ENCODE measurements around the gene HAO2. TPM values are rescaled to one million over a fixed set of nuclear protein-coding genes. Genes with fewer than 3 reads are reported as not detected.

The HAO2 gene
- total RNA-seq, 2 donors from 2014 or later: not detected

- H3K36me3 ChIP-seq (ENCODE audit: control insufficient read depth, insufficient read depth, low read length): no peaks in the 10 kb centered on the region
- H3K27ac ChIP-seq (ENCODE audit: low read depth, low read length): no peak overlapping the region
- H3K27me3 Mint-ChIP-seq (ENCODE audit: insufficient read depth): peaks cover 10% of the 10 kb centered on the region
- no peaks in the 10 kb centered on the region for H3K4me1 ChIP-seq (ENCODE audit: control insufficient read depth, insufficient read depth, low read length)
- WGBS, 2 experiments (ENCODE audit: insufficient coverage in 1 of 2, insufficient read length in 1 of 2): 80 to 88% methylated on average over 1 of the region's 1 CpG
- H3K9me3 ChIP-seq (ENCODE audit: control insufficient read depth, low read length): no peaks in the 10 kb centered on the region
- no peak overlapping the region for H3K4me3 Mint-ChIP-seq
- no peaks in the 10 kb centered on the region for H3K27me3 ChIP-seq (ENCODE audit: control insufficient read depth, insufficient read depth, low read length, poor library complexity, severe bottlenecking)
- no peak overlapping the region for H3K4me3 ChIP-seq (ENCODE audit: low read length)
- no peak overlapping the region for H3K27ac Mint-ChIP-seq
- H3K9ac ChIP-seq (ENCODE audit: extremely low read depth, low read length, poor library complexity, severe bottlenecking): no peak overlapping the region
- no peaks in the 10 kb centered on the region for H3K9me3 Mint-ChIP-seq
- TF ChIP-seq CTCF (conservative IDR thresholded peaks at IDR 0.05): no peak
- DNase-seq: no peak
- H3K36me3 Mint-ChIP-seq (ENCODE audit: low read depth): no peaks in the 10 kb centered on the region
- H3K4me1 Mint-ChIP-seq: peaks cover 20% of the 10 kb centered on the region
Observed at GRCh38 chr1:119388450-119388849, 19.9 kb downstream of the HAO2 start.

GRCh38 chr1:119390526-119390925, 21.9 kb downstream of the HAO2 start:
- H3K4me1 Mint-ChIP-seq: peaks cover 20% of the 10 kb centered on the region
- H3K9ac ChIP-seq (ENCODE audit: extremely low read depth, low read length, poor library complexity, severe bottlenecking): no peak overlapping the region
- H3K36me3 Mint-ChIP-seq (ENCODE audit: low read depth): no peaks in the 10 kb centered on the region
- no peak for TF ChIP-seq CTCF (conservative IDR thresholded peaks at IDR 0.05)
- H3K4me3 Mint-ChIP-seq: no peak overlapping the region
- no peak overlapping the region for H3K4me3 ChIP-seq (ENCODE audit: low read length)
- H3K9me3 Mint-ChIP-seq: no peaks in the 10 kb centered on the region
- no peaks in the 10 kb centered on the region for H3K27me3 ChIP-seq (ENCODE audit: control insufficient read depth, insufficient read depth, low read length, poor library complexity, severe bottlenecking)
- no peaks in the 10 kb centered on the region for H3K9me3 ChIP-seq (ENCODE audit: control insufficient read depth, low read length)
- no peaks in the 10 kb centered on the region for H3K36me3 ChIP-seq (ENCODE audit: control insufficient read depth, insufficient read depth, low read length)
- DNase-seq: no peak
- H3K27ac ChIP-seq (ENCODE audit: low read depth, low read length): no peak overlapping the region
- no peaks in the 10 kb centered on the region for H3K4me1 ChIP-seq (ENCODE audit: control insufficient read depth, insufficient read depth, low read length)
- peaks cover 15% of the 10 kb centered on the region for H3K27me3 Mint-ChIP-seq (ENCODE audit: insufficient read depth)
- H3K27ac Mint-ChIP-seq: no peak overlapping the region

- Histone ChIP-seq H3K4me1 (ENCODE audit: control insufficient read depth, insufficient read depth, low read length) (no peaks in the 10 kb centered on the region), H3K4me3 (ENCODE audit: low read length) (no peak overlapping the region), H3K9me3 (ENCODE audit: control insufficient read depth, low read length) (no peaks in the 10 kb centered on the region), H3K36me3 (ENCODE audit: control insufficient read depth, insufficient read depth, low read length) (no peaks in the 10 kb centered on the region), H3K27me3 (ENCODE audit: control insufficient read depth, insufficient read depth, low read length, poor library complexity, severe bottlenecking) (no peaks in the 10 kb centered on the region), H3K27ac (ENCODE audit: low read depth, low read length) (no peak overlapping the region), H3K9ac (ENCODE audit: extremely low read depth, low read length, poor library complexity, severe bottlenecking) (no peak overlapping the region)
- DNase-seq: no peak
- H3K4me1 Mint-ChIP-seq: peaks cover 20% of the 10 kb centered on the region
- no peak overlapping the region for H3K4me3 Mint-ChIP-seq
- no peaks in the 10 kb centered on the region for H3K9me3 Mint-ChIP-seq
- H3K27me3 Mint-ChIP-seq (ENCODE audit: insufficient read depth): peaks cover 19% of the 10 kb centered on the region
- TF ChIP-seq CTCF (conservative IDR thresholded peaks at IDR 0.05): no peak
- WGBS, 2 experiments (ENCODE audit: insufficient coverage in 1 of 2, insufficient read length in 1 of 2): 89 to 100% methylated on average over 1 to 3 of the region's 3 CpGs
- no peak overlapping the region for H3K27ac Mint-ChIP-seq
- no peaks in the 10 kb centered on the region for H3K36me3 Mint-ChIP-seq (ENCODE audit: low read depth)
Observed at GRCh38 chr1:119391749-119392148, 23.2 kb downstream of the HAO2 start.

All from endodermal cell (in vitro differentiated cells).